ENCODE measurements around the gene SLC45A3.
A peak's percentile ranks its signal among the peaks of the same experiment; 100 is the strongest.

The SLC45A3 gene

GRCh38 chr1:205662791-205663190, 17.5 kb downstream of the SLC45A3 start:
- no peak overlapping the region for H3K27ac ChIP-seq (ENCODE audit: low read depth, low read length)
- no peak overlapping the region for H3K4me3 ChIP-seq (ENCODE audit: low read length)
- H3K36me3 ChIP-seq (ENCODE audit: control insufficient read depth, insufficient read depth, low read length), result no peaks in the 10 kb centered on the region
- no peak overlapping the region for H3K9ac ChIP-seq (ENCODE audit: low read length)
- H3K4me1 ChIP-seq (ENCODE audit: control insufficient read depth, insufficient read depth, low read length), result no peaks in the 10 kb centered on the region
- peaks cover 2% of the 10 kb centered on the region for H3K27me3 ChIP-seq (ENCODE audit: control insufficient read depth, insufficient read depth, low read length)

- no peaks in the 10 kb centered on the region for H3K36me3 ChIP-seq (ENCODE audit: control insufficient read depth, insufficient read depth, low read length)
- H3K9ac ChIP-seq (ENCODE audit: low read length), result no peak overlapping the region
- H3K4me3 ChIP-seq (ENCODE audit: low read length), result no peak overlapping the region
- H3K27me3 ChIP-seq (ENCODE audit: control insufficient read depth, insufficient read depth, low read length), result peaks cover 2% of the 10 kb centered on the region
- H3K27ac ChIP-seq (ENCODE audit: low read depth, low read length), result no peak overlapping the region
- no peaks in the 10 kb centered on the region for H3K4me1 ChIP-seq (ENCODE audit: control insufficient read depth, insufficient read depth, low read length)
These were observed 18.1 kb downstream of the SLC45A3 start for GRCh38 chr1:205662135-205662738.

GRCh38 chr1:205661429-205662134, 18.7 kb downstream of the SLC45A3 start:
- Histone ChIP-seq H3K27me3 (ENCODE audit: control insufficient read depth, insufficient read depth, low read length) (peaks cover 2% of the 10 kb centered on the region), H3K4me3 (ENCODE audit: low read length) (no peak overlapping the region), H3K4me1 (ENCODE audit: control insufficient read depth, insufficient read depth, low read length) (no peaks in the 10 kb centered on the region), H3K9ac (ENCODE audit: low read length) (no peak overlapping the region), H3K27ac (ENCODE audit: low read depth, low read length) (no peak overlapping the region), H3K36me3 (ENCODE audit: control insufficient read depth, insufficient read depth, low read length) (no peaks in the 10 kb centered on the region)

GRCh38 chr1:205660361-205660760, 19.9 kb downstream of the SLC45A3 start:
- H3K4me1 ChIP-seq (ENCODE audit: control insufficient read depth, insufficient read depth, low read length), result no peaks in the 10 kb centered on the region
- no peak overlapping the region for H3K9ac ChIP-seq (ENCODE audit: low read length)
- peaks cover 2% of the 10 kb centered on the region for H3K27me3 ChIP-seq (ENCODE audit: control insufficient read depth, insufficient read depth, low read length)
- no peak overlapping the region for H3K27ac ChIP-seq (ENCODE audit: low read depth, low read length)
- H3K36me3 ChIP-seq (ENCODE audit: control insufficient read depth, insufficient read depth, low read length), result no peaks in the 10 kb centered on the region
- H3K4me3 ChIP-seq (ENCODE audit: low read length), result no peak overlapping the region

GRCh38 chr1:205658943-205659581, 21.2 kb downstream of the SLC45A3 start:
- Histone ChIP-seq H3K4me3 (ENCODE audit: low read length) (peak overlapping the region; percentile 2), H3K4me1 (ENCODE audit: control insufficient read depth, insufficient read depth, low read length) (no peaks in the 10 kb centered on the region), H3K36me3 (ENCODE audit: control insufficient read depth, insufficient read depth, low read length) (no peaks in the 10 kb centered on the region), H3K27ac (ENCODE audit: low read depth, low read length) (no peak overlapping the region), H3K27me3 (ENCODE audit: control insufficient read depth, insufficient read depth, low read length) (peaks cover 2% of the 10 kb centered on the region), H3K9ac (ENCODE audit: low read length) (no peak overlapping the region)

GRCh38 chr1:205656236-205656635, 24.1 kb downstream of the SLC45A3 start:
- Histone ChIP-seq H3K27me3 (ENCODE audit: control insufficient read depth, insufficient read depth, low read length) (peaks cover 2% of the 10 kb centered on the region), H3K27ac (ENCODE audit: low read depth, low read length) (no peak overlapping the region), H3K9ac (ENCODE audit: low read length) (no peak overlapping the region), H3K4me1 (ENCODE audit: control insufficient read depth, insufficient read depth, low read length) (no peaks in the 10 kb centered on the region), H3K4me3 (ENCODE audit: low read length) (no peak overlapping the region), H3K36me3 (ENCODE audit: control insufficient read depth, insufficient read depth, low read length) (no peaks in the 10 kb centered on the region)

GRCh38 chr1:205652984-205653383, 27.3 kb downstream of the SLC45A3 start:
- H3K27me3 ChIP-seq (ENCODE audit: control insufficient read depth, insufficient read depth, low read length), result no peaks in the 10 kb centered on the region
- H3K9ac ChIP-seq (ENCODE audit: low read length), result no peak overlapping the region

GRCh38 chr1:205650241-205650640, 30.1 kb downstream of the SLC45A3 start:
- H3K27ac ChIP-seq (ENCODE audit: low read depth, low read length), result no peak overlapping the region

More at GRCh38 chr1:205652984-205653383, 27.3 kb downstream of the SLC45A3 start:
- H3K4me3 ChIP-seq (ENCODE audit: low read length), result no peak overlapping the region
- H3K27ac ChIP-seq (ENCODE audit: low read depth, low read length), result no peak overlapping the region
- H3K4me1 ChIP-seq (ENCODE audit: control insufficient read depth, insufficient read depth, low read length), result peaks cover 7% of the 10 kb centered on the region
- H3K36me3 ChIP-seq (ENCODE audit: control insufficient read depth, insufficient read depth, low read length), result no peaks in the 10 kb centered on the region

GRCh38 chr1:205645519-205645918, 34.8 kb downstream of the SLC45A3 start:
- Histone ChIP-seq H3K27me3 (ENCODE audit: control insufficient read depth, insufficient read depth, low read length) (no peaks in the 10 kb centered on the region), H3K27ac (ENCODE audit: low read depth, low read length) (no peak overlapping the region), H3K4me3 (ENCODE audit: low read length) (no peak overlapping the region), H3K4me1 (ENCODE audit: control insufficient read depth, insufficient read depth, low read length) (peaks cover 7% of the 10 kb centered on the region), H3K9ac (ENCODE audit: low read length) (no peak overlapping the region), H3K36me3 (ENCODE audit: control insufficient read depth, insufficient read depth, low read length) (no peaks in the 10 kb centered on the region)

More at GRCh38 chr1:205650241-205650640, 30.1 kb downstream of the SLC45A3 start:
- Histone ChIP-seq H3K4me1 (ENCODE audit: control insufficient read depth, insufficient read depth, low read length) (peaks cover 7% of the 10 kb centered on the region), H3K4me3 (ENCODE audit: low read length) (no peak overlapping the region), H3K9ac (ENCODE audit: low read length) (no peak overlapping the region), H3K27me3 (ENCODE audit: control insufficient read depth, insufficient read depth, low read length) (no peaks in the 10 kb centered on the region), H3K36me3 (ENCODE audit: control insufficient read depth, insufficient read depth, low read length) (no peaks in the 10 kb centered on the region)

GRCh38 chr1:205642679-205643307, 37.5 kb downstream of the SLC45A3 start:
- no peak overlapping the region for H3K9ac ChIP-seq (ENCODE audit: low read length)
- H3K27ac ChIP-seq (ENCODE audit: low read depth, low read length), result no peak overlapping the region
- no peaks in the 10 kb centered on the region for H3K4me1 ChIP-seq (ENCODE audit: control insufficient read depth, insufficient read depth, low read length)
- H3K27me3 ChIP-seq (ENCODE audit: control insufficient read depth, insufficient read depth, low read length), result no peaks in the 10 kb centered on the region
- no peak overlapping the region for H3K4me3 ChIP-seq (ENCODE audit: low read length)
- no peaks in the 10 kb centered on the region for H3K36me3 ChIP-seq (ENCODE audit: control insufficient read depth, insufficient read depth, low read length)

- Histone ChIP-seq H3K27ac (ENCODE audit: low read depth, low read length) (no peak overlapping the region), H3K4me1 (ENCODE audit: control insufficient read depth, insufficient read depth, low read length) (no peaks in the 10 kb centered on the region), H3K27me3 (ENCODE audit: control insufficient read depth, insufficient read depth, low read length) (no peaks in the 10 kb centered on the region), H3K4me3 (ENCODE audit: low read length) (no peak overlapping the region), H3K36me3 (ENCODE audit: control insufficient read depth, insufficient read depth, low read length) (no peaks in the 10 kb centered on the region), H3K9ac (ENCODE audit: low read length) (no peak overlapping the region)
These were observed 40.7 kb downstream of the SLC45A3 start for GRCh38 chr1:205639567-205639966.

- no peaks in the 10 kb centered on the region for H3K36me3 ChIP-seq (ENCODE audit: control insufficient read depth, insufficient read depth, low read length)
- no peak overlapping the region for H3K27ac ChIP-seq (ENCODE audit: low read depth, low read length)
- no peaks in the 10 kb centered on the region for H3K4me1 ChIP-seq (ENCODE audit: control insufficient read depth, insufficient read depth, low read length)
- no peaks in the 10 kb centered on the region for H3K27me3 ChIP-seq (ENCODE audit: control insufficient read depth, insufficient read depth, low read length)
- no peak overlapping the region for H3K4me3 ChIP-seq (ENCODE audit: low read length)
- no peak overlapping the region for H3K9ac ChIP-seq (ENCODE audit: low read length)
These were observed 42.3 kb downstream of the SLC45A3 start for GRCh38 chr1:205637854-205638468.
